HEK293 (cell line): ENCODE results near the gene KRTCAP2.

ENCODE experiments used
- BCL11B ChIP-seq: fragments of 450-650 bp; formaldehyde crosslinking; IDR thresholded peaks from 2 replicates; pipeline ENCODE4 v1.5.1; 2016; ENCODE audit warnings: low read depth, missing biosample characterization, missing genetic modification characterization
- GLI2 ChIP-seq: fragments of 450-650 bp; formaldehyde crosslinking; IDR thresholded peaks from 2 replicates; pipeline ENCODE4; 2017; ENCODE audit warnings: missing biosample characterization, missing genetic modification characterization, low read depth, borderline replicate concordance
- HOXA7 ChIP-seq: sonication (generic); formaldehyde crosslinking; IDR thresholded peaks from 2 replicates; pipeline ENCODE4 v1.8.1; 2022; ENCODE audit warnings: missing genetic modification reagents, borderline replicate concordance
- MYNN ChIP-seq: fragments of 450-650 bp; formaldehyde crosslinking; IDR thresholded peaks from 2 replicates; pipeline ENCODE4 v1.5.1; 2016; ENCODE audit warnings: missing biosample characterization, missing genetic modification characterization, borderline replicate concordance
- OSR2 ChIP-seq: fragments of 450-650 bp; formaldehyde crosslinking; IDR thresholded peaks from 2 replicates; pipeline ENCODE4 v1.5.1; 2016; ENCODE audit warnings: missing biosample characterization, missing genetic modification characterization
- SALL2 ChIP-seq: fragments of 450-650 bp; formaldehyde crosslinking; IDR thresholded peaks from 2 replicates; pipeline ENCODE4 v1.5.0; 2017; ENCODE audit warnings: missing biosample characterization, mild to moderate bottlenecking, missing genetic modification characterization, borderline replicate concordance
- ZBTB17 ChIP-seq: fragments of 450-650 bp; formaldehyde crosslinking; IDR thresholded peaks from 2 replicates; pipeline ENCODE4 v1.5.1; 2016; ENCODE audit warnings: missing biosample characterization, missing genetic modification characterization
- ZFP3 ChIP-seq: fragments of 450-650 bp; formaldehyde crosslinking; IDR thresholded peaks from 2 replicates; pipeline ENCODE4 v1.5.1; 2016; ENCODE audit warnings: low read depth, missing biosample characterization, missing genetic modification characterization
- ZFP69B ChIP-seq: fragments of 450-650 bp; formaldehyde crosslinking; IDR thresholded peaks from 2 replicates; pipeline ENCODE4 v1.5.1; 2016; ENCODE audit warnings: missing biosample characterization, missing genetic modification characterization
- ZIC2 ChIP-seq: fragments of 450-650 bp; formaldehyde crosslinking; IDR thresholded peaks from 2 replicates; pipeline ENCODE4 v1.5.1; 2016; ENCODE audit warnings: missing biosample characterization, missing genetic modification characterization
- ZNF132 ChIP-seq: fragments of 450-650 bp; formaldehyde crosslinking; IDR thresholded peaks from 2 replicates; pipeline ENCODE4 v1.5.1; 2017; ENCODE audit warnings: missing biosample characterization, missing genetic modification characterization, borderline replicate concordance
- ZNF155 ChIP-seq: fragments of 450-650 bp; formaldehyde crosslinking; IDR thresholded peaks from 2 replicates; pipeline ENCODE4 v1.5.1; 2016; ENCODE audit warnings: missing biosample characterization, missing genetic modification characterization
- ZNF184 ChIP-seq: fragments of 450-650 bp; IDR thresholded peaks from 2 replicates; pipeline ENCODE4 v1.5.1; 2018; ENCODE audit warnings: missing biosample characterization, mild to moderate bottlenecking, missing genetic modification characterization
- ZNF221 ChIP-seq: fragments of 450-650 bp; formaldehyde crosslinking; IDR thresholded peaks from 2 replicates; pipeline ENCODE4 v1.5.1; 2017; ENCODE audit warnings: missing biosample characterization, missing genetic modification characterization, borderline replicate concordance
- ZNF391 ChIP-seq: fragments of 450-650 bp; formaldehyde crosslinking; IDR thresholded peaks from 2 replicates; pipeline ENCODE4 v1.5.1; 2016; ENCODE audit warnings: low read depth, missing biosample characterization, missing genetic modification characterization, borderline replicate concordance
- ZNF473 ChIP-seq: fragments of 450-650 bp; formaldehyde crosslinking; IDR thresholded peaks from 2 replicates; pipeline ENCODE4 v1.5.1; 2017; ENCODE audit warnings: missing biosample characterization, missing genetic modification characterization
- ZNF521 ChIP-seq: fragments of 450-650 bp; formaldehyde crosslinking; IDR thresholded peaks from 2 replicates; pipeline ENCODE4 v1.5.1; 2017; ENCODE audit warnings: missing biosample characterization, mild to moderate bottlenecking, missing genetic modification characterization
- ZNF571 ChIP-seq: fragments of 450-650 bp; formaldehyde crosslinking; IDR thresholded peaks from 2 replicates; pipeline ENCODE4 v1.5.0; 2017; ENCODE audit warnings: missing biosample characterization, missing genetic modification characterization
- ZNF600 ChIP-seq: fragments of 450-650 bp; formaldehyde crosslinking; IDR thresholded peaks from 2 replicates; pipeline ENCODE4 v1.5.1; 2016; ENCODE audit warnings: missing biosample characterization, missing genetic modification characterization
- TF ChIP-seq, protein P1 (sequence below): fragments of 450-650 bp; formaldehyde crosslinking; IDR thresholded peaks from 2 replicates; pipeline ENCODE4 v1.5.1; 2017; ENCODE audit warnings: missing biosample characterization, missing genetic modification characterization
- TF ChIP-seq, protein P2 (sequence below): fragments of 450-650 bp; formaldehyde crosslinking; IDR thresholded peaks from 2 replicates; pipeline ENCODE4 v1.5.1; 2016; ENCODE audit warnings: missing biosample characterization, missing genetic modification characterization
- TF ChIP-seq, protein P3 (sequence below): fragments of 450-650 bp; formaldehyde crosslinking; IDR thresholded peaks from 2 replicates; pipeline ENCODE4 v1.5.1; 2016; ENCODE audit warnings: missing biosample characterization, missing genetic modification characterization
- TF ChIP-seq, protein P4 (sequence below): fragments of 450-650 bp; formaldehyde crosslinking; IDR thresholded peaks from 2 replicates; pipeline ENCODE4 v1.5.1; 2016; ENCODE audit warnings: missing biosample characterization, missing genetic modification characterization
- TF ChIP-seq, protein P5 (sequence below): fragments of 450-650 bp; formaldehyde crosslinking; IDR thresholded peaks from 2 replicates; pipeline ENCODE4 v1.5.1; 2016; ENCODE audit warnings: missing biosample characterization, missing genetic modification characterization
- TF ChIP-seq, protein P6 (sequence below): fragments of 450-650 bp; IDR thresholded peaks from 2 replicates; pipeline ENCODE4 v1.5.1; 2018; ENCODE audit warnings: missing biosample characterization, missing genetic modification characterization
- TF ChIP-seq, protein P7 (sequence below): fragments of 450-650 bp; formaldehyde crosslinking; IDR thresholded peaks from 2 replicates; pipeline ENCODE4 v1.5.1; 2016; ENCODE audit warnings: missing biosample characterization, missing genetic modification characterization, borderline replicate concordance

Gene KRTCAP2

DNA sequence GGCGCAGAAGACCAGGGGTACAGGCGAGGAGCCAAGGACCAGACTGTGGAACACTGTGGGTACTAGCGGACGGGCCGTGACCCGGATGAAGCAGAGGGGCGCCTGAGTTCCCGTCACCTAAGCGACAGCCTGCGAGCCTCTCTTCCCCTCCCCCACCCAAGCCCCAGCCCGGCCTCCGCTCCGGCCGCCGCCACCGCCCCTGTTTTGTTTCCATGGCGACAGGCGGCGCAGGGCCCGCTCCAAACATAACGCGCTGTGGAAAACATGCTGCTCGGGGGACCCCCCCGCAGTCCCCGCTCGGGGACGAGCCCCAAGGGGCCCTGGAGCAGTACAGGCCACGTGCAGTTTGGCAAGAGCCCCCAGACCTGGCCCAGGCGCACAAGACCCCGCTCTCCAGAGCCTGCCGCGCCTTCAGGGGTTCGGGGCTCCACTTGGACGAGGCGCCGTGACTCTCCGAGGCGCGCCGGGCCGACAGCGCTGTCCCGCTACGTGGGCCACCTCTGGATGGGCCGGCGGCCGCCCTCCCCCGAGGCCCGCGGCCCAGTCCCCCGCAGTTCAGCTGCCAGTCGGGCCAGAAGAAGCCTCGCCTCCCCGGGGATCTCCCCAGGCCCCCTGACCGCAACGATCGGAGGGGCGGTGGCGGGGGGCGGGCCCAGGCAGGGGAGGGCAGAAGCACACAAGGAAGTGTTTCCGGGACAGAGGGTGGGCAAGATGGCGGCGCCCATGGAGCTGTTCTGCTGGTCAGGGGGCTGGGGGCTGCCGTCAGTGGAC, 35.6 kb upstream of the KRTCAP2 start, which contains the start of gene MTX1 (continued):
- TF ChIP-seq, protein P1, sequence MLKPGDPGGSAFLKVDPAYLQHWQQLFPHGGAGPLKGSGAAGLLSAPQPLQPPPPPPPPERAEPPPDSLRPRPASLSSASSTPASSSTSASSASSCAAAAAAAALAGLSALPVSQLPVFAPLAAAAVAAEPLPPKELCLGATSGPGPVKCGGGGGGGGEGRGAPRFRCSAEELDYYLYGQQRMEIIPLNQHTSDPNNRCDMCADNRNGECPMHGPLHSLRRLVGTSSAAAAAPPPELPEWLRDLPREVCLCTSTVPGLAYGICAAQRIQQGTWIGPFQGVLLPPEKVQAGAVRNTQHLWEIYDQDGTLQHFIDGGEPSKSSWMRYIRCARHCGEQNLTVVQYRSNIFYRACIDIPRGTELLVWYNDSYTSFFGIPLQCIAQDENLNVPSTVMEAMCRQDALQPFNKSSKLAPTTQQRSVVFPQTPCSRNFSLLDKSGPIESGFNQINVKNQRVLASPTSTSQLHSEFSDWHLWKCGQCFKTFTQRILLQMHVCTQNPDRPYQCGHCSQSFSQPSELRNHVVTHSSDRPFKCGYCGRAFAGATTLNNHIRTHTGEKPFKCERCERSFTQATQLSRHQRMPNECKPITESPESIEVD (tag by site-specific recombination), result no peak
- TF ChIP-seq ZNF473 (tag by site-specific recombination), result no peak
- TF ChIP-seq, protein P2, sequence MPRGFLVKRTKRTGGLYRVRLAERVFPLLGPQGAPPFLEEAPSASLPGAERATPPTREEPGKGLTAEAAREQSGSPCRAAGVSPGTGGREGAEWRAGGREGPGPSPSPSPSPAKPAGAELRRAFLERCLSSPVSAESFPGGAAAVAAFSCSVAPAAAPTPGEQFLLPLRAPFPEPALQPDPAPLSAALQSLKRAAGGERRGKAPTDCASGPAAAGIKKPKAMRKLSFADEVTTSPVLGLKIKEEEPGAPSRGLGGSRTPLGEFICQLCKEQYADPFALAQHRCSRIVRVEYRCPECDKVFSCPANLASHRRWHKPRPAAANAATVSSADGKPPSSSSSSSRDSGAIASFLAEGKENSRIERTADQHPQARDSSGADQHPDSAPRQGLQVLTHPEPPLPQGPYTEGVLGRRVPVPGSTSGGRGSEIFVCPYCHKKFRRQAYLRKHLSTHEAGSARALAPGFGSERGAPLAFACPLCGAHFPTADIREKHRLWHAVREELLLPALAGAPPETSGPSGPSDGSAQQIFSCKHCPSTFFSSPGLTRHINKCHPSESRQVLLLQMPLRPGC, result no peak
- TF ChIP-seq, protein P3, sequence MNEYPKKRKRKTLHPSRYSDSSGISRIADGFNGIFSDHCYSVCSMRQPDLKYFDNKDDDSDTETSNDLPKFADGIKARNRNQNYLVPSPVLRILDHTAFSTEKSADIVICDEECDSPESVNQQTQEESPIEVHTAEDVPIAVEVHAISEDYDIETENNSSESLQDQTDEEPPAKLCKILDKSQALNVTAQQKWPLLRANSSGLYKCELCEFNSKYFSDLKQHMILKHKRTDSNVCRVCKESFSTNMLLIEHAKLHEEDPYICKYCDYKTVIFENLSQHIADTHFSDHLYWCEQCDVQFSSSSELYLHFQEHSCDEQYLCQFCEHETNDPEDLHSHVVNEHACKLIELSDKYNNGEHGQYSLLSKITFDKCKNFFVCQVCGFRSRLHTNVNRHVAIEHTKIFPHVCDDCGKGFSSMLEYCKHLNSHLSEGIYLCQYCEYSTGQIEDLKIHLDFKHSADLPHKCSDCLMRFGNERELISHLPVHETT (tag by site-specific recombination), result no peak
- no peak; the same call in 1 of the 2 replicates for TF ChIP-seq ZNF391 (tag by site-specific recombination)
- TF ChIP-seq ZFP3 (tag by site-specific recombination), result no peak
- no peak for TF ChIP-seq HOXA7 (CRISPR knock-in tag)
- TF ChIP-seq ZNF221, result no peak
- TF ChIP-seq, protein P4, sequence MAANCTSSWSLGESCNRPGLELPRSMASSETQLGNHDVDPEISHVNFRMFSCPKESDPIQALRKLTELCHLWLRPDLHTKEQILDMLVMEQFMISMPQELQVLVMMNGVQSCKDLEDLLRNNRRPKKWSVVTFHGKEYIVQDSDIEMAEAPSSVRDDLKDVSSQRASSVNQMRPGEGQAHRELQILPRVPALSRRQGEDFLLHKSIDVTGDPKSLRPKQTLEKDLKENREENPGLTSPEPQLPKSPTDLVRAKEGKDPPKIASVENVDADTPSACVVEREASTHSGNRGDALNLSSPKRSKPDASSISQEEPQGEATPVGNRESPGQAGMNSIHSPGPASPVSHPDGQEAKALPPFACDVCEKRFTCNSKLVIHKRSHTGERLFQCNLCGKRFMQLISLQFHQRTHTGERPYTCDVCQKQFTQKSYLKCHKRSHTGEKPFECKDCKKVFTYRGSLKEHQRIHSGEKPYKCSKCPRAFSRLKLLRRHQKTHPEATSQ (tag by site-specific recombination), result no peak
- TF ChIP-seq, protein P5, sequence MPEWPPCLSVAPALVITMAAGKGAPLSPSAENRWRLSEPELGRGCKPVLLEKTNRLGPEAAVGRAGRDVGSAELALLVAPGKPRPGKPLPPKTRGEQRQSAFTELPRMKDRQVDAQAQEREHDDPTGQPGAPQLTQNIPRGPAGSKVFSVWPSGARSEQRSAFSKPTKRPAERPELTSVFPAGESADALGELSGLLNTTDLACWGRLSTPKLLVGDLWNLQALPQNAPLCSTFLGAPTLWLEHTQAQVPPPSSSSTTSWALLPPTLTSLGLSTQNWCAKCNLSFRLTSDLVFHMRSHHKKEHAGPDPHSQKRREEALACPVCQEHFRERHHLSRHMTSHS (tag by site-specific recombination), result no peak
- peak; percentile 59 for TF ChIP-seq BCL11B (tag by site-specific recombination)
- TF ChIP-seq, protein P6, sequence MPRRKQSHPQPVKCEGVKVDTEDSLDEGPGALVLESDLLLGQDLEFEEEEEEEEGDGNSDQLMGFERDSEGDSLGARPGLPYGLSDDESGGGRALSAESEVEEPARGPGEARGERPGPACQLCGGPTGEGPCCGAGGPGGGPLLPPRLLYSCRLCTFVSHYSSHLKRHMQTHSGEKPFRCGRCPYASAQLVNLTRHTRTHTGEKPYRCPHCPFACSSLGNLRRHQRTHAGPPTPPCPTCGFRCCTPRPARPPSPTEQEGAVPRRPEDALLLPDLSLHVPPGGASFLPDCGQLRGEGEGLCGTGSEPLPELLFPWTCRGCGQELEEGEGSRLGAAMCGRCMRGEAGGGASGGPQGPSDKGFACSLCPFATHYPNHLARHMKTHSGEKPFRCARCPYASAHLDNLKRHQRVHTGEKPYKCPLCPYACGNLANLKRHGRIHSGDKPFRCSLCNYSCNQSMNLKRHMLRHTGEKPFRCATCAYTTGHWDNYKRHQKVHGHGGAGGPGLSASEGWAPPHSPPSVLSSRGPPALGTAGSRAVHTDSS, result no peak
- TF ChIP-seq ZNF155, result no peak
- TF ChIP-seq ZNF571, result no peak
- no peak for TF ChIP-seq ZNF600 (tag by site-specific recombination)
- TF ChIP-seq ZBTB17 (tag by site-specific recombination), result peak; percentile 87
- TF ChIP-seq, protein P7, sequence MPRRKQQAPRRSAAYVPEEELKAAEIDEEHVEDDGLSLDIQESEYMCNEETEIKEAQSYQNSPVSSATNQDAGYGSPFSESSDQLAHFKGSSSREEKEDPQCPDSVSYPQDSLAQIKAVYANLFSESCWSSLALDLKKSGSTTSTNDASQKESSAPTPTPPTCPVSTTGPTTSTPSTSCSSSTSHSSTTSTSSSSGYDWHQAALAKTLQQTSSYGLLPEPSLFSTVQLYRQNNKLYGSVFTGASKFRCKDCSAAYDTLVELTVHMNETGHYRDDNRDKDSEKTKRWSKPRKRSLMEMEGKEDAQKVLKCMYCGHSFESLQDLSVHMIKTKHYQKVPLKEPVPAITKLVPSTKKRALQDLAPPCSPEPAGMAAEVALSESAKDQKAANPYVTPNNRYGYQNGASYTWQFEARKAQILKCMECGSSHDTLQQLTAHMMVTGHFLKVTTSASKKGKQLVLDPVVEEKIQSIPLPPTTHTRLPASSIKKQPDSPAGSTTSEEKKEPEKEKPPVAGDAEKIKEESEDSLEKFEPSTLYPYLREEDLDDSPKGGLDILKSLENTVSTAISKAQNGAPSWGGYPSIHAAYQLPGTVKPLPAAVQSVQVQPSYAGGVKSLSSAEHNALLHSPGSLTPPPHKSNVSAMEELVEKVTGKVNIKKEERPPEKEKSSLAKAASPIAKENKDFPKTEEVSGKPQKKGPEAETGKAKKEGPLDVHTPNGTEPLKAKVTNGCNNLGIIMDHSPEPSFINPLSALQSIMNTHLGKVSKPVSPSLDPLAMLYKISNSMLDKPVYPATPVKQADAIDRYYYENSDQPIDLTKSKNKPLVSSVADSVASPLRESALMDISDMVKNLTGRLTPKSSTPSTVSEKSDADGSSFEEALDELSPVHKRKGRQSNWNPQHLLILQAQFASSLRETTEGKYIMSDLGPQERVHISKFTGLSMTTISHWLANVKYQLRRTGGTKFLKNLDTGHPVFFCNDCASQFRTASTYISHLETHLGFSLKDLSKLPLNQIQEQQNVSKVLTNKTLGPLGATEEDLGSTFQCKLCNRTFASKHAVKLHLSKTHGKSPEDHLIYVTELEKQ (tag by site-specific recombination), result no peak
- TF ChIP-seq MYNN (tag by site-specific recombination), result peak; percentile 56; the same call in 1 of the 2 replicates
- TF ChIP-seq ZFP69B, result no peak
- no peak for TF ChIP-seq ZNF132
- no peak for TF ChIP-seq ZNF184 (tag by site-specific recombination)
- TF ChIP-seq GLI2 (tag by site-specific recombination), result no peak
- peak; percentile 6; the same call in 1 of the 2 replicates for TF ChIP-seq OSR2 (tag by site-specific recombination)
- TF ChIP-seq ZNF521, result no peak
- no peak for TF ChIP-seq SALL2 (tag by site-specific recombination)
- peak; percentile 98 for TF ChIP-seq ZIC2 (tag by site-specific recombination)
